LoVo (cell line): ENCODE data around the gene SYT1.
"Not testable (repeated sequence)": the region's sequence is repeated elsewhere in the genome, so short reads cannot be mapped to it uniquely, and the experiment has no call there.

Experiments used
- DNase-seq: peaks from one replicate; pipeline ENCODE4 v3.0.0-alpha.2; 2016; ENCODE audit warnings: low spot score

SYT1 gene

GRCh38 chr12:79406993-79407392 is 542.4 kb downstream of the SYT1 start:
- DNase-seq, result no peak

GRCh38 chr12:79407671-79408622 is 543.4 kb downstream of the SYT1 start:
- peak; percentile 71 for DNase-seq

GRCh38 chr12:79408689-79409088 is 544.1 kb downstream of the SYT1 start:
- DNase-seq, result no peak

- DNase-seq, result no peak
Observed at GRCh38 chr12:79409562-79409961, 545.0 kb downstream of the SYT1 start.

- DNase-seq, result no peak
Observed at GRCh38 chr12:79411791-79412190, 547.2 kb downstream of the SYT1 start.

- DNase-seq, result no peak
Observed at GRCh38 chr12:79413796-79414195, 549.2 kb downstream of the SYT1 start.

GRCh38 chr12:79414252-79414651 is 549.7 kb downstream of the SYT1 start:
- peak; percentile 69 for DNase-seq

GRCh38 chr12:79415321-79415720 is 550.7 kb downstream of the SYT1 start:
- DNase-seq, result no peak

GRCh38 chr12:79415746-79416435 is 551.3 kb downstream of the SYT1 start:
- peak; percentile 75 for DNase-seq

- DNase-seq, result peak; percentile 73
Observed at GRCh38 chr12:79420146-79420618, 555.6 kb downstream of the SYT1 start.

- no peak for DNase-seq
Observed at GRCh38 chr12:79421236-79421740, 556.7 kb downstream of the SYT1 start.

GRCh38 chr12:79422060-79422812 is 557.7 kb downstream of the SYT1 start:
- no peak for DNase-seq

- no peak for DNase-seq
Observed at GRCh38 chr12:79423560-79423959, 559.0 kb downstream of the SYT1 start.

- DNase-seq, result peak; percentile 44
Observed at GRCh38 chr12:79424109-79424721, 559.6 kb downstream of the SYT1 start.

- no peak for DNase-seq
Observed at GRCh38 chr12:79426121-79426520, 561.5 kb downstream of the SYT1 start.

- not testable (repeated sequence) for DNase-seq
Observed at GRCh38 chr12:79426744-79427143, 562.2 kb downstream of the SYT1 start.

- no peak for DNase-seq
Observed at GRCh38 chr12:79433465-79434072, 569.0 kb downstream of the SYT1 start.

GRCh38 chr12:79434561-79434960 is 570.0 kb downstream of the SYT1 start:
- no peak for DNase-seq

- no peak for DNase-seq
Observed at GRCh38 chr12:79435742-79436141, 571.2 kb downstream of the SYT1 start.

GRCh38 chr12:79438480-79439174 is 574.1 kb downstream of the SYT1 start:
- DNase-seq, result no peak
